GM18499 (cell line): ENCODE results near the gene SMG6.

Experiments used
- ATAC-seq: cut with Tn5 transposase; IDR thresholded peaks from one replicate; pipeline ENCODE4 v1.9.1; 2021; ENCODE audit warnings: moderate number of reproducible peaks; ENCODE audit not compliant: insufficient read depth, unreplicated experiment

Gene SMG6

GRCh38 chr17:2237950-2238349, 65.6 kb downstream of the SMG6 start:
- no peak for ATAC-seq

- no peak for ATAC-seq
These were observed 66.1 kb downstream of the SMG6 start for GRCh38 chr17:2237521-2237921.

GRCh38 chr17:2235792-2236366, 67.7 kb downstream of the SMG6 start:
- no peak for ATAC-seq

- no peak for ATAC-seq
These were observed 68.3 kb downstream of the SMG6 start for GRCh38 chr17:2235265-2235664.

GRCh38 chr17:2233441-2233947, 70.1 kb downstream of the SMG6 start:
- ATAC-seq: no peak

GRCh38 chr17:2232244-2232638, 71.3 kb downstream of the SMG6 start:
- ATAC-seq: no peak

- ATAC-seq: no peak
These were observed 72.7 kb downstream of the SMG6 start for GRCh38 chr17:2230877-2231276.

- no peak for ATAC-seq
These were observed 76.4 kb downstream of the SMG6 start for GRCh38 chr17:2227025-2227699.

- no peak for ATAC-seq
These were observed 80.0 kb downstream of the SMG6 start for GRCh38 chr17:2223617-2223927.

- ATAC-seq: no peak
These were observed 80.5 kb downstream of the SMG6 start for GRCh38 chr17:2222901-2223616.

- ATAC-seq: no peak
These were observed 81.3 kb downstream of the SMG6 start for GRCh38 chr17:2222301-2222700.

GRCh38 chr17:2218426-2218825, 85.2 kb downstream of the SMG6 start:
- no peak for ATAC-seq

GRCh38 chr17:2215616-2216364, 87.8 kb downstream of the SMG6 start:
- no peak for ATAC-seq

- ATAC-seq: no peak
These were observed 88.5 kb downstream of the SMG6 start for GRCh38 chr17:2214929-2215615.

- no peak for ATAC-seq
These were observed 89.3 kb downstream of the SMG6 start for GRCh38 chr17:2214047-2214928.

- ATAC-seq: no peak
These were observed 90.2 kb downstream of the SMG6 start for GRCh38 chr17:2213291-2213960.

- ATAC-seq: no peak
These were observed 91.1 kb downstream of the SMG6 start for GRCh38 chr17:2212400-2212981.

- no peak for ATAC-seq
These were observed 91.8 kb downstream of the SMG6 start for GRCh38 chr17:2211661-2212399.
